Activated CD8-positive, alpha-beta memory T cell treated with anti-CD3 and anti-CD28 coated beads for 1 hour (primary cell): ENCODE results near the gene DNM3.

ENCODE experiments used
- DNase-seq, 2 donors: peaks; one replicate each; pipeline ENCODE4 v3.0.0-alpha.2; 2020; ENCODE audit warnings: low read depth in 1 of 2; ENCODE audit errors: extremely low read depth in 1 of 2

Gene DNM3

DNA sequence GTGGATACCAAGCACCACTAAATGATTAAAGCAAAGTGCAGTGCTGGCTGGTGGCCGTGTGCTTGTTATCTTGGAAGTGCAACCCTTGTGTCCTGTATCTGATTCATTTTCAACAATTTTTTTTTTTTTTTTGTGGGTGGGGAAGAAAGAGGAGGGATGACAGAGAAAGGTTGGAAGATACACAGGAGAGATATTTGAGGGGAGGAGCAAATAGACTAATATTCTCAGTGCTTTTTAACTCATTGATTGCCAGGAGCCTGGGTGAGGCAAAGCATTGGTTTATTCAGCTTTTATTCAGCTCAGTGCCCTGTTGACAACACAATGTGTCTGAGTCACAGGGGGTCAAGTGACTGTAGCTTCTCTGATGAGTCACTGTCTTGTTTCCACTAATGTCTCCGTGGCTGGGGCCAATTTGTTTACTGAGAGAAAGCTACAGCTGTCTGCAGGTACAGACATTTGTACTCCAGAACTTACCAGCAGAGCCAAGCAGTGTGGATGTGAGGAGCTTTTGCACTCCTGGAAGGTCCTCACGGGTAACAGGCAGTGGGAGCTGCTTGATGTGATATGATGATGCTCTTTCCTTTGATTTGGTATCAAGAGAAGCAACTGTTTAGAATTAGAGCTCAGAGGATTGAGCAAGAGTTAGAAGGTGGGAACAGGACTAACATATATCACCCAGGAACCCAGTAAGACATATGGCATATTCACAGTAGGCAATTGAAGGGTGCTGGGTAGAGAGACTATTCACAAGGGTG, 23.6 kb upstream of the DNM3 start:
- no peak for DNase-seq

DNA sequence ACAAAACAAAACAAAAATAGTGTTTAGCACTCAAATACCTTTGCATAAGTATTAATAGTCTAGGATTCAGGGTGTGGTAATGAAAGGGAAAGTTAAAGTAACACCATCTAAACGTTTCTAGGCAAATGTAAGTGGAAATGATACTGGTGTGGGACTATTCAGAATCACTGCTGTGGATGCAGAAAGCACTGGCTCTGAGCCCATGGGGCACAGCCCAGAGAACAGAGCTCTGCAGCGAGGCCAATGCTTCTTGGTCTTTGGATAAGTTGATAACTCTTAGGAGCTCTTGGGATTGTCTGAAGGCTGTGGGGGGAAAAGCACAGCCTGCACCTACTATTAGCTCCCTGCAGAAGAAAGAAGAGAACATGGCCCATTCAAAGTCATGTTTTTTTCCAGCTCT, 21.4 kb upstream of the DNM3 start:
- DNase-seq: no peak

- no peak for DNase-seq
These were observed 14.3 kb upstream of the DNM3 start for GRCh38 chr1:171826973-171827372.

DNA sequence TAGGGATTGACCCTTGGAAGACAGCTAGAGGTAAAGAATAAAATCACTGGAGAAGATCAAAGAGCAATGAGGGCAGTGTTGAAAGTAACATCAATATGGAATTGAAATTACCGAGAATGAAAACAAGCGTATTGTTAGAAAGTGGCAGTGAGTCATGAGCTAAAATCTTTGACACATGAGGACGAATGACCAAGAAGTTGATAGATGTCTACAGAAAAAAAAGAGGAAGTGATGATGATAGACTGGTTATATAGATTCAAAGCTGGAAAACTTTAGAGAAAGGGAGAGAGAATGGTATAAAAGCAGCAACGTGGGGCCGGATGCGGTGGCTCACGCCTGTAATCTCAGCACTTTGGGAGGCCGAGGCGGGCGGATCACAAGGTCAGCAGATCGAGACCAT, 12.5 kb upstream of the DNM3 start:
- no peak for DNase-seq

GRCh38 chr1:171833091-171833825, 8.0 kb upstream of the DNM3 start:
- no peak for DNase-seq

- DNase-seq: no peak
These were observed 6.5 kb upstream of the DNM3 start for GRCh38 chr1:171834821-171835220.

DNA sequence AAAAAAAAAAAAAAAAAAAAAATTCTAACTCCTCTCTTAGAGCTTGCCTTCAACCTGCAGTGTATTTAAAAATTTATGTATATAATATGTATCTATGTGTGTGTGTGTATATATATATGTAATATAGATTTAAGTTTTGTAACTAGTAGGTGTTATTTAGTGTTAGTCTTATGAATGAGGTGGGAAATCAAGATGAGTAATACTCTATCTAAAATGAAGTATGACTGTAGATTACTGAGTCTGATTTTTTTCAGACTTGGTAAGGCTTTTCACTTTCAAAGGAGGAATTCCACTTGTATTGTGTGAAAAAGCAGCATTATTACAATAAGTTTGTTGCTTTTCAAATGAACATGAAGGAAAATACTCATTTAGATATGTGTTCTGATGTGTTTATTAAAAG, 5.4 kb upstream of the DNM3 start:
- no peak for DNase-seq

GRCh38 chr1:171841931-171842761, 848 bp downstream of the DNM3 start:
- no peak for DNase-seq

DNA sequence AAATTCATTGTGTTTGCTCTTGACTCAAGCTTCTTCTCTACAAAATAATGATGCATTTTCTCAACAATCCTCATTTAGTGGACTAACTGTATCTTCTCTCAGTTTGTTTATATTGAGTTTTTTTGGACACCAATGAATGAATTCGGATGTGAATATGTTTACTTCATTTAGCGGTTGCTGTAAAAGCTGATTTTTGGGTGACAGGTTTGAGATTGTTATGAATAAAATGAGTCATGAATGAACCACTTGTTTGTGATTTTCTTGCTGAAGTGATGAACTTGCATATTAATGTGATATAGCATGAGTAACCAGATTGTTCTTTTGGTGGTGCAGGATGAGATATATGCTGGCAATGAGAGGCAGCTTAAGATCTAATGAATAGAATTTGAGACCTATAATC, 3.1 kb downstream of the DNM3 start:
- no peak for DNase-seq

DNA sequence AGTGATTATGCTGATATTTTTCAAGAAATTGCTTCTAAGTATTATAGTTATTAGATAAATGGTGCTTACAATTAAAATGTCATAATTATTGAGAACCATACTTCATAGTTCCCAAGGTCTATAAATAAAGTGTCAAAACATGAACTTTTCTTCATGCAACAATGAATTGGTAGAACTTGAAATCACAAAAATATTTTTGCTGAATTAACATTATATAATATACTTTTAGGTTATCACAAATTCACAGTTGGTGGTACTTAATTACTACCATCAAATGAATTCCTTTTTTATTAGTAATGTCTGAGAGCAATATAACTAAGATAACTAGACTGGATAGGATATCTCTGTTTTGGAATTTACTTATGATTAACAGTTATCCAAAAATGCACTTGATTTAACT, 4.7 kb downstream of the DNM3 start:
- no peak for DNase-seq

GRCh38 chr1:171849245-171849898, 8.1 kb downstream of the DNM3 start:
- DNase-seq: no peak

DNA sequence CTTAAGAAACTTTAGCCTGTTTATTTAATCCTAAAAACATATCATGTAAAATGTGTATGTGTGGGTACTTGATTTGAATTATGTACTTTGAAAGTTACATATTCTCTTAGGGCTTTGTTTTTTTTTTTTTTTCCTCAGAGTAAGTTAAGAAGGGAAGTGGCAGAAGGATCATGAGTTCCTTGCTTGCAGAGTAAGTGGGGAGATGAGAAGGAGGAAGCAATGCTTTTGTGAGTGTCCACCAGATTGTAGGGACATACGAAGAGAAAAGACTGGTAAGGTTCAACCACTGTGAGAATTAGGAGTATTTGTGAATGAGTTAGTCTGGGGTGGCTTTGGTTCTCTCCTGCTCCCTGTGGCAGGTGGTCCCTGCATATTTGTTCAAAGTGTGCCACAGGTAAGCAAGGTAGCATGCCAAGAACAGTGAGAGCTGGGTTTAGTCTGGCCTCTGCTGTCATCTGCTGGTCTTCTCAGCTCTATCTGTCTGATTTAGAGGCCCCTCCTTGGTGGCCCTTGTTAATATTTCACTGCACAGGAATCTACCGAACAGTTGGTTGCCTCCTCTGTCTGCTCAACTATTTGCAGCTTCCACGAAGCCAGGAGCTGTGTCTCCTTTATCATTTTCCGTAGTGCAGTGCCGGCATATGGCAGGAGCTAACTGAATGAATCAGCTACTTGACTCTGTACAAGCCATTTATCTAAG, 9.5 kb downstream of the DNM3 start:
- no peak for DNase-seq

DNA sequence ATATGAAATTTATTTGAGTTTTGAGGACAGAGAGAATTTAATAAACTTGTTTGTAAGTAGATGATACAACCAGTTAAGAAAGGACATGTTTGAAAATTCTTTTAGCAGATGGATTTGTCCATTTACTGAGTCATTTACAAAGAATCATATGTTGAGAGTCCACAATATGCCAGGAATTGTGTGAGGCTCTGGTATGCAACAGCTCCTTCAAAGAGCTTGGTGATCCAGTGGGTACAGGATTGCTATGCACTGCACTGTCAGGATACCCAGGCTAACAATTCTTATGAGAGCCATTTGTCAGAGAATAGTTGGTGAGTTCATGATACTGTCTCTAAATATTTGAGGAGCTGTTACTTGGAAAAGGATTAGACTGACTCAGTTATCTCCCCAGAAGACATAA, 11.0 kb downstream of the DNM3 start:
- DNase-seq: no peak

- DNase-seq: no peak
These were observed 14.1 kb downstream of the DNM3 start for GRCh38 chr1:171855381-171855780.

GRCh38 chr1:171858696-171859095, 17.4 kb downstream of the DNM3 start:
- no peak for DNase-seq

GRCh38 chr1:171860696-171861095, 19.4 kb downstream of the DNM3 start:
- DNase-seq: no peak

GRCh38 chr1:171863531-171863930, 22.2 kb downstream of the DNM3 start:
- no peak for DNase-seq

GRCh38 chr1:171864308-171864707, 23.0 kb downstream of the DNM3 start:
- no peak for DNase-seq

DNA sequence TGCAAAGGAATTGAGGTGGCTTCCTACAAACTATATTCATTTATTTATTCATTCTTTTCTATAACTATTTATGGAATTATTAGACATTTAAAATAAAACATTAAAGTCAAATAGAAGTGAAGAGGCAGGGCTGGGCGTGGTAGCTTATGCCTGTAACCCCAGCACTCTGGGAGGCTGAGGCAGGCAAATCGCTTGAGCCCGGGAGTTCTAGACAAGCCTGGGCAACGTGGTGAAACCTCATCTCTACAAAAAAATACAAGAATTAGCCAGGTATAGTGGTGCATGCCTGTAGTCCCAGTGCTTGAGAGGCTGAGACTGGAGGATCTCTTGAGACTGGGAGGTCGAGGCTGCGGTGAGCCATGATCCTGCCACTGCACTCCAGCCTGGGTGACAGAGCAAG, 23.8 kb downstream of the DNM3 start:
- DNase-seq: no peak

- DNase-seq: no peak
These were observed 25.9 kb downstream of the DNM3 start for GRCh38 chr1:171867236-171867635.
